Stimulated activated CD4-positive, alpha-beta T cell treated with anti-CD3 and anti-CD28 coated beads, Interleukin-2, amount 100 ng/mL, for 4 hours (primary cell): Measurements from ENCODE around the gene MEX3A.
A peak's percentile ranks its signal among the peaks of the same experiment; 100 is the strongest.
"Not testable (repeated sequence)": the region's sequence is repeated elsewhere in the genome, so short reads cannot be mapped to it uniquely, and the experiment has no call there.

ENCODE experiments used
- DNase-seq: peaks from one replicate; pipeline ENCODE4 v3.0.0-alpha.2; 2020; ENCODE audit warnings: low read depth

MEX3A gene

DNA sequence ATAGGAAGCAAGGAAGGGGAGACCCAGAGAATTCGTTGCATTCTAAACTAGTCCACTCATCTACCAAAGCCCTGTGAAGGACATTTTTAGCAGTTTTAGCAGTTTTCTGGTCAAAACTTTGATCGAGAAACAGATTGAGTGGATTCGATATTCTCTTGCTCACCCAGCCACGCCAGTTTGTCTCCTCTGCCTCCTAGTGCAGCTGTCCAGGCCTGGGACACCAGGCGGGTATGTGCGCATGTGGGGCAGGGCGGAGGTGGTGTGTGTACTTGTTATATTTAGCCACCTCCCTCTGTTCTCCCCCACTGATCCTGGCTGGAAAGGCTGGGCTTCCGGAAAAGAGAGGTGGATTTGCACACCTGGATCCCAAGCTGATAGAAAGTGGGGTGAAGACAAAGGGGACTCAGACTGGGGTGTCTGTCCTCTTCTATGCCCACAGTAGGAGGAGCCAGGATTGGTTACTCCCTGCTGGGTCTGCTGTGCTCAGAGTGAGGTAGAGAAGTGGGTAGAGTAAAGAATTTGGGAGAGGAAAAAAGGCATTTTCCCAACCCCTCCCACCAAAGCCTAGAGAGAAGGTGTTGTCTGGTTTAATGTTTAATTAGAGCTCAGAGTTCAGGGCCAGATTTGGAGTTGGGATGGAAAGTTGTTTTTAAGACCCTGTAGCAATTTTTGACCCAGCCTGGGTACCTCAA, 36.1 kb upstream of the MEX3A start:
- DNase-seq = no peak

DNA sequence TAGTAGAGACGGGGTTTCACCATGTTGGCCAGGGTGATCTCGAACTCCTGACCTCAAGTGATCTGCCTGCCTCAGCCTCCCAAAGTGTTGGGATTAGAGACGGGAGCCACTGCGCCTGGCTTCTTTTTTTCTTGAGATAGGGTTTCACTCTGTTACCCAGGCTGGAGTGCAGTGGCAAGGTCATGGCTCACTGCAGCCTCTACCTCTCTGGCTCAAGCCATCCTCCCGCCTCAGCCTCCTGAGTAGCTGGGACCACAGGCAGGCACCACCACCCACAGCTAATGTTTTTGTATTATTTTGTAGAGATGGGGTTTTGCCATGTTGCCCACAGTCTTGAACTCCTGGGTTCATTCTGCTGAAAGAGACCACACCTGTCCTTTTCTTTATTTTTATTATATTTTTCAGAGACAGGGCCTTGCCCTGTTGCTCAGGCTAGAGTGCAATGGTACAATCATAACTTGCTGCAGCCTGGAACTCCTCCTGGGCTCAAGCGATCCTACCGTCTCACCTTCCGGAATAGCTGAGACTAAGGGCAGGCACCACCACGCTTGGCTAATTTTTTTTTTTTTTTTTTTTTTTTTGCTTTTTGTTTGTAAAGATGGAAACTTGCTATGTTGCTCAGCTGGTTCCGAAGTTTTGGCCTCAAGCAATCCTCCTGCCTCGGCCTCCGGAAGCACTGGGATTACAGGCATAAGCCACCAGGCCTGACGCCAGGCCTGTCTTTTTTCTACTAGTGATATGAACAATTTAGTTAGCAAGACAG, 35.3 kb upstream of the MEX3A start:
- no peak for DNase-seq

DNA sequence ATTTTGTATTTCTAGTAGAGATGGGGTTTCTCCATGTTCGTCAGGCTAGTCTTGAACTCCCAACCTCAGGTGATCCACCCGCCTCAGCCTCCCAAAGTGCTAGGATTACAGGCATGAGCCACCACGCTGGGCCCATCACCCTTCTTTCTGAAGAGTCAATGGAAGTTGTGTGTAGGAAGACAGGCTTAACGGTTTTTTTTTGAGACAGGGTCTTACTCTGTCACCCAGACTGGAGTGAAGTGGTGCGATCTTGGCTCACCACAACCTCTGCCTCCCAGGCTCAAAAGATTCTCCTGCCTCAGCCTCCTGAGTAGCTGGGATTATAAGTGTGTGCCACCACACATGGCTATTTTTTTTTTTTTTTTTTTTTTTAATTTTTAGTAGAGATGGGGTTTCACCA, 34.5 kb upstream of the MEX3A start:
- DNase-seq = not testable (repeated sequence)

DNA sequence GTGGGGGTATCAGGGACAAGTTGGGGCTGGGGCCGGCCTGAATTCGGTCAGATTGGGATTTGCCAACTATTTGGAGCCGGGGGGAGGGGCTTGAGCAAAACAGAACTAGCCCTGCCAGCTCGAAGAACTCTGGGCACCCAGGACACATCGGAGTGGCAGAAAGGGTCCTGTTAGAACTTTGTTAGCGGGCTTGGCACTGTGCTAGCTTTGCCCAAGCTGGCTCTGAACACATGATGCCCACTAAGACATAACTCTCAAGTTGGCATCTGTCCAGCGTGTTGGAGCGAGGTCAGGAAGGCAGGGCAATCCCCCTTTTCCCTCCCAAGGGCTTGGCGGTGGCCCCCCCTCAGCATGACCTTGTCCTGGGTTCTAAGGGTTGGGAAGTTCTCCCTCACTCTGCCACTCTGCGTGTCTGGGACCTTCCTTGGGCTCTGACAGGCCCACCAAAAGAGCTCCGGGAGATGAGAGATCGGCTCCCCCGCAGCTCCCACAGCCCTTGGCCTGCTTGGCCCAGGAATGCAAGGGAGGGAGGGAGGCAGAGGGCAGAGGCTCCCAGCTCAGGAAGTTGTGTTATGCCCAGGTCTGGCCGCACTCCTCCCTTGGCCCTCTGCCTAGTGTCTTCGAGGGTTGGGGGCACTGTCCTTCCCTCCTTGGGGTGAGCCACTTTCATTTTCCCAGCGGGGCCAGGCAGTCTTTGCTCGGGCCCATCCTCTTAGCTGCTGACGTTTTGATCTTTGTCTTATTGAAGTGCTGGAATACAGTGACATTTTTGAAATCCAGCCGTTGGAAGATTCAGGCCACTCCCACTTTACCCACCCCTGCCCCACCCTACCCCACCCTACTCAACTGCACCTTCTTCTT, 33.5 kb upstream of the MEX3A start:
- no peak for DNase-seq

DNA sequence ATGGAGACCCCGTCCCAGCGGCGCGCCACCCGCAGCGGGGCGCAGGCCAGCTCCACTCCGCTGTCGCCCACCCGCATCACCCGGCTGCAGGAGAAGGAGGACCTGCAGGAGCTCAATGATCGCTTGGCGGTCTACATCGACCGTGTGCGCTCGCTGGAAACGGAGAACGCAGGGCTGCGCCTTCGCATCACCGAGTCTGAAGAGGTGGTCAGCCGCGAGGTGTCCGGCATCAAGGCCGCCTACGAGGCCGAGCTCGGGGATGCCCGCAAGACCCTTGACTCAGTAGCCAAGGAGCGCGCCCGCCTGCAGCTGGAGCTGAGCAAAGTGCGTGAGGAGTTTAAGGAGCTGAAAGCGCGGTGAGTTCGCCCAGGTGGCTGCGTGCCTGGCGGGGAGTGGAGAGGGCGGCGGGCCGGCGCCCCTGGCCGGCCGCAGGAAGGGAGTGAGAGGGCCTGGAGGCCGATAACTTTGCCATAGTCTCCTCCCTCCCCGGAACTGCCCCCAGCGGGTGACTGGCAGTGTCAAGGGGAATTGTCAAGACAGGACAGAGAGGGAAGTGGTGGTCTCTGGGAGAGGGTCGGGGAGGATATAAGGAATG, 32.8 kb upstream of the MEX3A start:
- DNase-seq = no peak

DNA sequence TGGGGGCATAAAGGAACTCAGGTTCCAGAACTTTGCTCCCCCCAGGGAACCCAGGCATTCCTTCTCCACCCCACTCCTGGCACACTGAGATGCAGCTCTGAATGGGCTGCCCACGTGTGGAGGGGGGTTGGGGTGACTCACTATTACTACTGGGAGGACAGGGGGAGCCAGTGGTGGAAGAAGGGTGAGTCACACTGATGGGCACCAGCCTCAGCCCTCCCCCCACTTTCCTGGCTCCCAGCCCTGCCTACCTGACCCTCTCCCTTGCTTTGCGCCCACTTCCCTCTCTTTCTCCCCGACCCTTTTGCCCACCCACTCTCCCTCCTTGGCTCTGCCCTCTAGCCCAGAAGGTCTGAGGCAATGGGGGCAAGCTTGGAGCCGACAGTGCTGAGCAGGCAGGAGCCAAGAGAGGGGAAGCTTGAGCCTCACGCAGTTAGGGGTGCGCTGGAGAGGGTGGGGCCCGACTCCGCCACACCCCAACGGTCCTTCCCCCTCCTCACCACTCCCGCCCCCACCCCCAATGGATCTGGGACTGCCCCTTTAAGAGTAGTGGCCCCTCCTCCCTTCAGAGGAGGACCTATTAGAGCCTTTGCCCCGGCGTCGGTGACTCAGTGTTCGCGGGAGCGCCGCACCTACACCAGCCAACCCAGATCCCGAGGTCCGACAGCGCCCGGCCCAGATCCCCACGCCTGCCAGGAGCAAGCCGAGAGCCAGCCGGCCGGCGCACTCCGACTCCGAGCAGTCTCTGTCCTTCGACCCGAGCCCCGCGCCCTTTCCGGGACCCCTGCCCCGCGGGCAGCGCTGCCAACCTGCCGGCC, 32.0 kb upstream of the MEX3A start, which contains the start of gene LMNA:
TSS of gene LMNA (plus strand) at position 611 of the 818 bp plus-strand sequence. CDS start 208 bp downstream, outside the sequence.
- peak; percentile 81 for DNase-seq

DNA sequence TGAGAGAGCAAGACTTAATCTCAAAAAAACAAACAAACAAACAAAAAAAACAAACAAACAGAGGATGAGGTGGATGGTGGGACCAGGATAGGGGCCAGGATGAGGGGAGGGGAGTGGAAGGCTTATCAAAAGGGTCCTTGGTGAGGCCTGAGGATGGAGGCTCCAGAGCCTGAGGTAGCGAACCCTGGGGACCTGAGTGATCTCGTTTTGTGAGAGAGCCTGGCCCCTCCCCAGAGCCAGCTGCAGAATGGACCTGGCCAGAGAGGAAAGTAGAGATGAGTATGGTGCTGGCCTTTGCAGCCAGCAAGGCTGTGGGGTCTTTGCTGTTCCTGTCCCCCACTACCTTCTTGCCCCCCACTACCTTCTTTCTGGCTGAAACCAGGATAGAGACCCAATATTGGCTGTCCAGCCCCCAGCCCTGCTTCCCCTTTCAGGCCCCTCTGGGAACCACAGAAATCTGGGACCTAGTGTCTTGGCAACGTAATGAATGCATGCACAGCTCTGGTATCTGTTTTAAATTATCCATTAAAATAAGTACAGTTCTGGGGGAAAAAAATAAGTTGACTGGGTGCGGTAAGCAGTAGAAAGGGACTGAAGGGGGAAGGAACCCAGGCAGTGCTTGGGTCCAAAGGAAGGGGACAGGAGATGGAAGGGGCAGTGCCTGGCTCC, 31.2 kb upstream of the MEX3A start:
- no peak for DNase-seq

DNA sequence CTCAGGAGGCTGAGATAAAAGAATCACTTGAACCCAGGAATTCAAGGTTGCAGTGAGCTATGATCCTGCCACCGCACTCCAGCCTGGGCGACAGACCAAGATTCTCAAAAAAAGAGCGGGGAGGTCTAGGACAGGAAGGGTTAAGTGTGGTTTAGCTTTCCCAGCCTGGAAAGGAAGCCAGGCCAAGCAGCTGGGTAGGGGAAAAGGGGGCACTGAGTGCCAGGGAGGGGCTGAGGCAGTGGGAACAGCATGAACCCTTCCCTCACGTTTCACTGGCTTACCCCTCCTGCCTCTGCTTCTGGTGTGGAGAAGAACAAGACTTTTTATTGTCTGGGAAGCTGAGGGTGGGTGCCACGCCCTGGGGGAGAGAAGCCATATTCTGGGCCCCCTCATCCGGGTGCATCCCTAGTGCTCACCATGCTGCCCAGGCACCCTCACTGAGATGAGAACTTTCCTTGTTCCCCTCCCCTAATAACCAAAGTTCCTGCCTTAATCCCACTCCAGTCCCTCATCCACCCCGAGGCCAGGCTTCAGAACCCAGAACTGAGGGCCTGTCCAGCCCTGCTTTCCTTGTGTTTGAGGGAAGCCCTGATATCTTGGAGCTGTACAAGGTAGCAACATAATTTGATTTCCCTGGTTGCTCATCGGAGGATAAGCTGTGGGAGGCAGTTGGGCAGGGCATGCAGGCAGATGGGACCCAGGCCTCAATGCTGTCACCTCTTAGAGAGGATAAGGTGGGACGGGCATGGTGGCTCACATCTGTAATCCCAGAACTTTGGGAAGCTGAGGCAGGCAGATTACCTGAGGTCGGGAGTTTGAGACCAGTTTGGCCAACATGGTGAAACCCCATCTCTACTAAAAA, 30.2 kb upstream of the MEX3A start:
- no peak for DNase-seq

DNA sequence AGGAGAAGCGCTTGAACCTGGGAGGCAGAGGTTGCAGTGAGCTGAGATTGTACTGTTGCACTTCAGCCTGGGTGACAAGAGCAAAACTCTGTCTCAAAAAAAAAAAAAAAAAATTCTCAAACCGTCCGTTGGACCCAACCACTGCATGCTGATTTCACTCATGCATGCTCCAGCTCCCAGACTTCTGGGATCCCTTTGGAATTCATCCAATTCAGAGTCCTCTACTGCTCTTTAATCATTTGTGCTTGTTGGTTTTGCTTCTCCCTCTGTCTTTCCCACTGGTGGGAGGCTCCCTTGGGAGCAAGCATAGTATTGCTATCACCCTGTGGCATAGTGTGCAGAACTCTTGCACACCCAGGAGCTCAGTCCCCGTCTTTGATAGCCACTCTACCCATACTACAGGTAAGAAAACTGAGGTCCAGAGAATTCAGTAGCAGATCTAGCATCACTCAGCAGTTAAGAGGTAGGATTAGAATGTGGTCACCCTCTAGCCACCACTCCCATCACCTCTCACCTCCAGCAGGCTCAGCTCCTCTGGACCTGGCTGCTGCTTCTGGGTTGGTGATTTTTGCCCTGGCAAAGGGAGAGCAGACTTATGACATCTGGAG, 29.2 kb upstream of the MEX3A start:
- DNase-seq = no peak

DNA sequence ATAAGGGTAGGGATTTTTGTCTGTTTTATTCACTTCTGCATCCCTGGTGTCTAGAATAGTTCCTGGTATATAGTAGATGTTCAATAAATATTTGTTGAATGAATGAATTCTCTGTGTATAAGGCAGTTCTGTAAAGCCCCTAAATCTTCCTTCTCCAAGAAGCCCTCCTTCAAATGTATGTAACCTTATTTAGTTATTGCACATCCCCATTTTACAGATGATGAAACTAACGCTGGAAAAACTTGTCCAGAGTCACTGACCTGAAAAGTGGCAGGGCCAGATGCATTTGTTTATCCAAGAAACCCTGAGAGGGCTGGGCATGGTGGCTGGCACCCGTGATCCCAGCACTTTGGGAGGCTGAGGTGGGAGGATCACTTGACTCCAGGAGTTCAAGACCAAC, 28.0 kb upstream of the MEX3A start:
- no peak for DNase-seq

DNA sequence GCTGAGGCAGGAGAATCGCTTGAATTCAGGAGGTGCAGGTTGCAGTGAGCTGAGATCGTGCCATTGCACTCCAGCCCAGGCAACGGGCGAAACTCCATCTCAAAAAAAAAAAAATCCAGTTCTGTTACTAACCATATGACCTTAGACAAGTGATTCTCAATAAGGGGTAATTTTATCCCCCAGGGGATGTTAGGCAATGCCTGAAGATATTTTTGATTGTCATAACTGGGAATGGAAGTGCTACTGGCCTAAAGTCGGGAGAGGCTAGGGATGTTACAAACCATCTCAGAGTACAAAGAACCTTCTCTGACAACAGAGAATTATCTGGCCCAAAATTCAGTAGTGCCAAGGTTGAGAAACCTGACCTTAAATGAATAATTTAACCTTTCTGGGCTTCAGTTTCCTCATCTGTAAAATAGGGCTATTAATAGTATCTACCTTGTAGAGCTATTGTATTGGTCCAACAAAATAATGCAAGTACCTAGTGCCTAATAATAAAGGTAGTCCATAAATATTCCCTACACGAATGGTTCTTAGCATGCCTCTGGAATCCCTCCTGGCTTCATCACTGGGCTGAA, 26.5 kb upstream of the MEX3A start:
- DNase-seq = no peak

DNA sequence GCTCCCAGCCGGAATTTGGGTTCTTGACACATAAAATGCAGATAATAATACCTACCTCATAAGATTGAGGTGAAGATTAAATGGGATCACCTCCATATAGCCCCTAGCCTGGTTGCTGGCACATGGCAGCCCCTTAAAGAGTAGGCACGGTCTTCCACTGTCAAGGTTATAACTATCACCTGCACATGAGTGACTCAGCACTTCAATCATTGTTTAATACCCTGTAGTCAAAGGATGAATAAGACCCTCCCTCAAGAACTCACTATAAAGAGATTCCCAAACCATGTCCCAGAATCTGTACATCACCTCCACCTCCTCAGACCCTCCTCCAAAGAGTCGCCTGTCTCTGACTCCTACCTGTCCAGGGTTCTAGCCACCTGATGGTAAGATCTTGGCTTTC, 25.8 kb upstream of the MEX3A start:
- no peak for DNase-seq

DNA sequence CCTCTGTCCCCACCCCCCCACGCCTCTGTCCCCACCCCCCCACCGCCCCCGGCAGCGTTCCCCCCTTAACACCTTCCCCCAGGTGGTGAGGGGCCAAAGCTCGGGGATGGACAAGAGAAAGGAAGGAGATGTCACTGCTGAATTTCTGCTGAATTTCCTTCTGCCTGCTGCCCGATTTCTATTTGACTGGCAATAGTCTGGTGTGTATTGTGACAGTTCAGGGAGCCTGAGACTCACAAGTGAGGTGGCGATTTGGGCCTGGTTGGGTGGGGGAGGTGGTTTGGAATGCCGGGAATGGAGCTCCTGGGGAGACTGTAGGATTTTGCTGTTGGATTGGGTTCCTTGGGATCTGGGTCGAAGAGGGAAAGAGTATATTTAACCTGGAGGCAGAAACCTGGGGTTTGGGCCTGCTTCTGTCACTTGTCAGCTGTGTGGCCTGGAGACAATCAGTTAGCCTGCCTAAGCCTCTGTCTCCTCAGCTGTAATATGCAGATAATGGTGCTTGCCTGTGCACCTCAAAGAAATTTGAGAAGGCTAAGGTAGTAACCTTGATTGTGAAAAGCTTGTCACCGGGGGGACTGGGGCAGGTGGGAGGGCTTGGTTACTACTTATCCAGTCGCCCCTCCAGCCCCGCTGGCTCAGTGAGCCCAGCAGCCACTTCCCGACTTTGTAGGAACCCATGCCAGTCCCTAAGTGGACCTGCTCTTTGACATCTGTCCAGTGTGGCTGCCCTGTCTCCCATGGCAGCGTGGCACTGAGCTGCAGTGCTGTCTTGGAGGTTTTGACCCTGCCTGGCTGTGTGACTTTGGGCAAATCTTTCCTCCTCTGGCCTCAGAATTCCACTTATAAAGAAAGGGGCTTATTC, 24.6 kb upstream of the MEX3A start:
- no peak for DNase-seq

DNA sequence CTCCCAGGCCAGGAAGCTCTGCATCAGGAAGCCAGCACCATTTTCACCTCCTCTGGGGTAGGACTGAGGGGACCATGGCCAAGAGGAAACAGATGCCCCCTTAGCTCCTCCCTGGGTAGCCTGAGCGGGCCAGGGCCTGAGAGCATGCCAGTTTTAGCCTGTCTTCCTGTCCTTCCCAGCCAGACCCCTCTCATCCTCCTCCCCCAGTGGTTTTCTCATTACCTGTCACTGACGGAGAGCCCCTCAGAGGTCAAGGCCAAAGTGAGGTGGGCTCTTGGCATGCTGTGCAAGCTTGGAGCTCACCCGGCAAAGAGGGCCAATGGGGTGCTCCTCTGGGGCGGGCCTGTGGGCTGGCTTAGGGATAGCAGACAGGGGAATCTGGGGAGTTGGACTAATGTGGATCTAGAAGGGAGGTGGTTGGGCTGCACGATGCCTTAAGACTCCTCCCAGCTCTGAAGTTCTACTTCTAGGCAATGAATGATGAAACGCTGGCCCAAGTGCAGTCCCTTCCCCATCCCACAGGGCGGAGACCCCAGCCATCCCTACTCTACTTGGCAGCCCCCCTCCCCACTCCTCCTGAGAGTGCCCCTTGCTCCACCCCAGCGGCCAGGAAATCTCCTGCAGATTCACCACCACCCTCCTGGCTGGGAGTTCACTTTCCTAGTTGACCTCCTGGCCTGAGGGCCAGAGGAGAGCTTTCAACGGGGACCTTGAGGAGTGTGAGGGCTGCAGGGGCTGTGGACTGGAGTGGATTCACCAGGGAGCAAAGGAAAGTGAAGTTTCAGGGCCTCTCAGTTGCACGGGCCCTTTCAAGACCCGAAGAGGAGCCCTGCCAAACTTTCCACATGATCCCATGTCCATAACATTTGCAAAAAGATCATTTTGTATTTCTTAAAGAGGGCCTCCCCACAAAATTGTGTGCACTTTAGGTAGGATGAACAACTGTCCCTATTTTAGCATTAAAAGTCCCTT, 22.9 kb upstream of the MEX3A start:
- DNase-seq = no peak

DNA sequence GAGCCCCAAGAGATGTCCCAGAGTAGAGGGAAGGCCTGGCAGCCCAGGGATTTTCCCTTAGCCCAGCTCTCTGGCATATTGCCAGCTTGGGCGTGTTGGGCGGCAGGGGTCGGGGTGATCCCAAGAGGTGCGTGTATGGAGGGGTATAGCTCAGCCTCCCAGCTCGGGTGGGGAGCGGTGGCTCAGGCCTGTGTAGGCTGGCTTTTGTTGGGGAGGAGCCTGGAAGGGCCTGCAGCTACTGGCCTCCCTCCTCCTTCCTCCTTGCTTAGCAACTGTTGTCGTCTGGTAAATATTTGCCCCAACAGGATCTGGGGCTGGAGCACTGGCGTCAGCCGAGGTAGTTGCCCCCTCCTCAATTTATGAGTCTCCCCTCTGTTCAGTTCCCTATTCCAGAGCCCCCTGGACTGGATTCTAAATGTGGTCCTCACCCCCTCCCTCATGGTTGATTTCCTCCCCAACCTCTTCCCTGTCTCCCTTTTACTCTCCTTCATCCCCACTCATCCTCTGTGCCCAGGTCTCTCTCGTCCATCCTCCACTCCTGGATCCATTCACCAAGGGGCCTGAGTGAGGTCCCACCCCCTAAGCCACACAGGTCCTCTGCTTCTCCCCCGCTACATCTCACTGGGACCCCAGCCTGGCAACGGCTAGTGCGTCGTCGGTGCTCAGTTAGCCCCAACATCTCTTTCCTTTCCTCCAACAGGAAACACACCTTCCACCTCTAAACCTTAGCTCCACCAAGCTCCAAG, 22.0 kb upstream of the MEX3A start:
- DNase-seq = no peak

DNA sequence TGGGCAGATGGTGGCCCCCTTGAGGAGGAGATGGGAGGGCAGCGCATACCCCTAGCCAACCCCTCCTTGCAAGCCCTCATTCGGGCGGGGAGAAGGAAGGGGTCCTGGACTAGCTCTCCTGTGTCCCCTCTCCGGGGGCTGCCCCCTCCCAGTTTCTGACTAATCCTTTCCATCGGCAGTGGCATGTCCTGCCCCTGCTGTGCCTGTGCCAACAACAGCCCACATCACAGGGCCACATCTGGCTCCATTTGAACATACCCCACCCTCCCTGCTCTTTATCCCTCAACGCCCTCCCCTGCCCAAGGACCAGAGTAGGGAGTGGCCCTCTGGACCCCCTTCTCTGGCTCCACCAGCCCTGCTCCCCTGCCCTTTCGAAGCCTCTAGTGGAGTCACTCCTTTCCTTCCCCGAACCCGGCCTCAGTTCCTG, 21.3 kb upstream of the MEX3A start:
- DNase-seq = no peak
